LNCaP clone FGC (cell line): ENCODE measurements around the gene ABCC6.
"Not testable (repeated sequence)": the region's sequence is repeated elsewhere in the genome, so short reads cannot be mapped to it uniquely, and the experiment has no call there.

ENCODE experiments used
- DNase-seq: peaks from one replicate; pipeline ENCODE4 v3.0.0-alpha.2; 2011; ENCODE audit warnings: low read depth
- H3K4me3 ChIP-seq: 2 replicates; pipeline ENCODE4 v1.5.1; 2011; ENCODE audit warnings: mild to moderate bottlenecking, low read depth, low read length, control low read depth
- CTCF ChIP-seq: IDR thresholded peaks from 2 replicates; pipeline ENCODE4 v1.5.1; 2012; ENCODE audit warnings: mild to moderate bottlenecking; ENCODE audit not compliant: control insufficient read depth, insufficient read depth; ENCODE audit errors: extremely low read depth

The ABCC6 gene

GRCh38 chr16:16149710-16150116, 73.6 kb downstream of the ABCC6 start:
- no peak for TF ChIP-seq CTCF
- DNase-seq, result no peak
- H3K4me3 ChIP-seq, result no peak overlapping the region

- no peak overlapping the region for H3K4me3 ChIP-seq
- TF ChIP-seq CTCF, result no peak
- DNase-seq, result peak; percentile 28
Measured at GRCh38 chr16:16148755-16149154, 74.5 kb downstream of the ABCC6 start.

GRCh38 chr16:16148000-16148599, 75.2 kb downstream of the ABCC6 start:
- not testable (repeated sequence) for DNase-seq, H3K4me3 ChIP-seq

GRCh38 chr16:16147316-16147999, 75.8 kb downstream of the ABCC6 start:
- no peak for DNase-seq
- TF ChIP-seq CTCF, result no peak
- no peak overlapping the region for H3K4me3 ChIP-seq

GRCh38 chr16:16146380-16147315, 76.6 kb downstream of the ABCC6 start:
- H3K4me3 ChIP-seq, result no peak overlapping the region
- DNase-seq, result no peak
- TF ChIP-seq CTCF, result no peak

- H3K4me3 ChIP-seq, result no peak overlapping the region
- DNase-seq, result no peak
- TF ChIP-seq CTCF, result 0 out of 2 replicates have a peak, but pooled peaks have one; percentile 12
Measured at GRCh38 chr16:16145286-16145685, 78.0 kb downstream of the ABCC6 start.

- DNase-seq, result no peak
Measured at GRCh38 chr16:16144416-16144815, 78.9 kb downstream of the ABCC6 start.

More at GRCh38 chr16:16144416-16144815, 78.9 kb downstream of the ABCC6 start:
- no peak overlapping the region for H3K4me3 ChIP-seq
- no peak for TF ChIP-seq CTCF
